ENCODE measurements around the gene CYRIA. TPM values are rescaled to one million over a fixed set of nuclear protein-coding genes. Genes with fewer than 3 reads are reported as not detected.

CYRIA gene
- total and polyA plus RNA-seq, 2 experiments from 2014 or later, result 1.4 to 1.5 TPM

GRCh38 chr2:16632598-16632997, 33.0 kb downstream of the CYRIA start:
- Histone ChIP-seq H3K9me2 (replicated peaks; ENCODE audit: insufficient read depth) (no peaks in the 10 kb centered on the region), H3K79me2 (no peaks in the 10 kb centered on the region), H3K27ac (no peak overlapping the region), H4K20me1 (ENCODE audit: insufficient read depth, poor library complexity, severe bottlenecking) (no peaks in the 10 kb centered on the region), H3K36me3 (replicated peaks; ENCODE audit: insufficient read depth, low read depth) (no peaks in the 10 kb centered on the region), H3K27me3 (no peaks in the 10 kb centered on the region), H2AFZ (no peak overlapping the region), H3K4me3 (no peak overlapping the region), H3K9me3 (ENCODE audit: low read depth) (no peaks in the 10 kb centered on the region), H3K4me1 (ENCODE audit: insufficient read depth) (no peaks in the 10 kb centered on the region), H3K4me2 (no peak overlapping the region)
- DNase-seq (ENCODE audit: low spot score), result no peak
- WGBS (ENCODE audit: low lambda C conversion rate, missing lambda C conversion rate), result 66% methylated on average over 7 of the region's 7 CpGs
- no peak for TF ChIP-seq EZH2phosphoT487 (IDR thresholded peaks at IDR 0.05; ENCODE audit: low read depth, severe bottlenecking, unreplicated experiment)
- TF ChIP-seq CTCF (IDR thresholded peaks at IDR 0.05; ENCODE audit: poor library complexity), result no peak
- TF ChIP-seq EZH2 (IDR thresholded peaks at IDR 0.05; ENCODE audit: borderline replicate concordance), result no peak

- no peak for DNase-seq (ENCODE audit: low spot score)
- Histone ChIP-seq H3K4me1 (ENCODE audit: insufficient read depth) (no peaks in the 10 kb centered on the region), H4K20me1 (ENCODE audit: insufficient read depth, poor library complexity, severe bottlenecking) (no peaks in the 10 kb centered on the region), H3K27me3 (no peaks in the 10 kb centered on the region), H3K27ac (no peak overlapping the region), H3K79me2 (no peaks in the 10 kb centered on the region), H3K4me3 (no peak overlapping the region), H2AFZ (no peak overlapping the region), H3K36me3 (replicated peaks; ENCODE audit: insufficient read depth, low read depth) (no peaks in the 10 kb centered on the region), H3K9me2 (replicated peaks; ENCODE audit: insufficient read depth) (no peaks in the 10 kb centered on the region), H3K4me2 (no peak overlapping the region), H3K9me3 (ENCODE audit: low read depth) (no peaks in the 10 kb centered on the region)
- TF ChIP-seq EZH2phosphoT487 (IDR thresholded peaks at IDR 0.05; ENCODE audit: low read depth, severe bottlenecking, unreplicated experiment) (no peak), CTCF (IDR thresholded peaks at IDR 0.05; ENCODE audit: poor library complexity) (no peak), EZH2 (IDR thresholded peaks at IDR 0.05; ENCODE audit: borderline replicate concordance) (no peak)
- WGBS (ENCODE audit: low lambda C conversion rate, missing lambda C conversion rate), result 87% methylated on average over 3 of the region's 3 CpGs
Observed at GRCh38 chr2:16630463-16630862, 35.2 kb downstream of the CYRIA start.

GRCh38 chr2:16629770-16630169, 35.9 kb downstream of the CYRIA start:
- Histone ChIP-seq H3K4me2 (no peak overlapping the region), H3K36me3 (replicated peaks; ENCODE audit: insufficient read depth, low read depth) (no peaks in the 10 kb centered on the region), H3K27me3 (no peaks in the 10 kb centered on the region), H3K9me2 (replicated peaks; ENCODE audit: insufficient read depth) (no peaks in the 10 kb centered on the region), H3K4me3 (no peak overlapping the region), H4K20me1 (ENCODE audit: insufficient read depth, poor library complexity, severe bottlenecking) (no peaks in the 10 kb centered on the region), H3K9me3 (ENCODE audit: low read depth) (no peaks in the 10 kb centered on the region), H3K4me1 (ENCODE audit: insufficient read depth) (no peaks in the 10 kb centered on the region), H3K27ac (no peak overlapping the region), H2AFZ (no peak overlapping the region), H3K79me2 (no peaks in the 10 kb centered on the region)
- no peak for TF ChIP-seq EZH2 (IDR thresholded peaks at IDR 0.05; ENCODE audit: borderline replicate concordance)
- no peak for TF ChIP-seq CTCF (IDR thresholded peaks at IDR 0.05; ENCODE audit: poor library complexity)
- no peak for TF ChIP-seq EZH2phosphoT487 (IDR thresholded peaks at IDR 0.05; ENCODE audit: low read depth, severe bottlenecking, unreplicated experiment)
- WGBS (ENCODE audit: low lambda C conversion rate, missing lambda C conversion rate), result 91% methylated on average over 6 of the region's 6 CpGs
- DNase-seq (ENCODE audit: low spot score), result no peak

- H2AFZ ChIP-seq, result no peak overlapping the region
- no peaks in the 10 kb centered on the region for H4K20me1 ChIP-seq (ENCODE audit: insufficient read depth, poor library complexity, severe bottlenecking)
- DNase-seq (ENCODE audit: low spot score), result no peak
- 82% methylated on average over 5 of the region's 5 CpGs for WGBS (ENCODE audit: low lambda C conversion rate, missing lambda C conversion rate)
- H3K79me2 ChIP-seq, result no peaks in the 10 kb centered on the region
- H3K4me3 ChIP-seq, result no peak overlapping the region
- no peaks in the 10 kb centered on the region for H3K36me3 ChIP-seq (replicated peaks; ENCODE audit: insufficient read depth, low read depth)
- no peaks in the 10 kb centered on the region for H3K9me2 ChIP-seq (replicated peaks; ENCODE audit: insufficient read depth)
- no peaks in the 10 kb centered on the region for H3K27me3 ChIP-seq
- H3K9me3 ChIP-seq (ENCODE audit: low read depth), result no peaks in the 10 kb centered on the region
- no peaks in the 10 kb centered on the region for H3K4me1 ChIP-seq (ENCODE audit: insufficient read depth)
- H3K4me2 ChIP-seq, result no peak overlapping the region
- no peak for TF ChIP-seq EZH2 (IDR thresholded peaks at IDR 0.05; ENCODE audit: borderline replicate concordance)
- TF ChIP-seq CTCF (IDR thresholded peaks at IDR 0.05; ENCODE audit: poor library complexity), result no peak
- TF ChIP-seq EZH2phosphoT487 (IDR thresholded peaks at IDR 0.05; ENCODE audit: low read depth, severe bottlenecking, unreplicated experiment), result no peak
- no peak overlapping the region for H3K27ac ChIP-seq
Observed at GRCh38 chr2:16629044-16629443, 36.6 kb downstream of the CYRIA start.
